Activated CD4-positive, alpha-beta T cell treated with anti-CD3 and anti-CD28 coated beads, Interleukin-2, amount 50 U/mL, for 48 hours (primary cell): ENCODE measurements around the gene HK1.
A peak's percentile ranks its signal among the peaks of the same experiment; 100 is the strongest.

ENCODE experiments used
- DNase-seq, 2 experiments: peaks; one replicate each; pipeline ENCODE4 v3.0.0-alpha.2; 2020

Gene HK1

DNA sequence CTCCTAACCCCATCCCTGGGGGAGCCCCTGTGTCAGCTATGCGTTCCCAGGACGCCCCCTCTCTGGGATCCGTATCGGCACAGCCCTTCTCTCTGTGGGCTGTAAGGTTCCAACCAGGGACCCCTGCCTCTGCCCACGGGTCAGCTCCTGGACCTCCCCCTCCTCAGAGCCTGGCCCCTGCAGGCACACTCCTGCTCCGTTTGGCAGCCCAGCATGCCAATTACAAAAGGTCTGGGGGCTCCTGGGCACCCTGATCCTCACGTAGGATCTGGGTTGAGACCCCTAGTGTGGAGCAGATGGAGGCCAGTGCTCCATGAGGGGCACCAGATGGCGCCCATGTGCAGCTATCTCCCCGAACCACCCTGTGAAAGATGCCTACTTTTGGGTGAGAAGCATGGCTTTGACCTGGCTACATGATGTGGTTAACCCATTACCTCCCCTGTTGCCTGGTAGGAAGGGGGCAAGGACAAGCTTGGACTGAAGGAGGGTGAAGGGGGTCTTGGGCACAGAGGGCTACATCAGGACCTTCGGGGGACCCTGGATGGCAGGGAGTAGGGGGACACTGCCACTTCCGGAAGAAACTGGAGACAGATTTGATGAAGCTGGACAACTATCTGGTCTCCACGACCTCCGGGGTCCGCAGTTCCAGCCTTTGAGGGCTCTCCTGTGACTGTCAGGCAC lies 129.5 kb downstream of the HK1 start:
- peak in 1 of 2 experiments; percentile 26 for DNase-seq

DNA sequence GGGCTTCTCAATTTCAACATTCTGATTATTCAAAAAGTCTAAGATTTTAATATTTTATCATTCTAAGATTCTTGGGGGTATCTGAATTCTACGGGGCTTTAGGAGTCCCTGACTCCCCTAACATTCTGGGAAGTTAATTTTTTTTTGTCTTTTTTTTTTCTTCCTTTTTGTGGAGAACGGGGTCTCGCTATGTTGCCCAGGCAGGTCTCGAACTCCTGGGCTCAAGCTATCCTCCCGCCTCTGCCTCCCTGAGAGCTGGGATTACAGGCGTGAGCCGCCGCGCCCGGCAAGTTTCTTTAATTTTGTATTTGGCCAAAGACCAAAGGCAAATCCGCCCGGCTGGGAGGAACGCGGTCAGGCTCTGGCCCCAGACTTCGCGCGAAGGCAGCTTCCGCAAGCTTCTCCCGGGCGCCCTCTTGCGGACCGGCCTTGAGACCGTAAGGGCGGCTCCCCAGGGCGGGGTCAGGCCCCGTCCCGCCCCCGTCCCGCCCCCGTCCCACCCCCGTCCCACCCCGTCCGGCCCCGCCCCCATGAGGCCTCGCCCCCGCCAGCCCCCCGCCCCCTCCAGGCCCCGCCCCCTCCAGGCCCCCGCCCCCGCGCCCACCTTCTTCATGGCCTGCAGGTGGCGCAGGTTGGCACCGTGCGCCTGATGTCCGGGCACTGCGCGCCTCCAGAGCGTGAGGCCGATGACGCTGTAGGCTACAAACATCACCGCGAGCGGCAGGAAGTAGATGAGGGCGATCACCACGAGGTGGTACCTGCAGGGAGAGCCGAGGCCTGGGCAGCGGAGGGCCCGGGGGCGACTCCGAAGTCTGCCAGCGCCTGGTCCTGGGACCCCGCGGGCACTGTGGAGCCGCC lies 130.3 kb downstream of the HK1 start:
- DNase-seq = peak; percentile 88 to 90

DNA sequence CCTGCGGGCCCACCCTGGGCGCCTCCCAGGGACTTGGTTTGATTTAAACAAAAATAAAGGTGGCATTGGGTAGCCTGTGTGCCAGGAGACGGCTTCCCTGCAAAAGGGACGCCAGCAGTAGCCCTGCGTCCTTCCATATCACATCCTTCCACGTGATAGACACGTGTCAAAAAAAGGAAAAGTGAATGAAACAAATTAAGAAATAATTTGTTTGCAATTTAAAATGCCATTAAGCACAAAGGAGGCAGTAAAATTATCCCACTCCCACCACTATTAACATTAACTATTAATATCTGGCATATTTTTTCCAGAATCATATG lies 130.8 kb downstream of the HK1 start:
- no peak for DNase-seq

DNA sequence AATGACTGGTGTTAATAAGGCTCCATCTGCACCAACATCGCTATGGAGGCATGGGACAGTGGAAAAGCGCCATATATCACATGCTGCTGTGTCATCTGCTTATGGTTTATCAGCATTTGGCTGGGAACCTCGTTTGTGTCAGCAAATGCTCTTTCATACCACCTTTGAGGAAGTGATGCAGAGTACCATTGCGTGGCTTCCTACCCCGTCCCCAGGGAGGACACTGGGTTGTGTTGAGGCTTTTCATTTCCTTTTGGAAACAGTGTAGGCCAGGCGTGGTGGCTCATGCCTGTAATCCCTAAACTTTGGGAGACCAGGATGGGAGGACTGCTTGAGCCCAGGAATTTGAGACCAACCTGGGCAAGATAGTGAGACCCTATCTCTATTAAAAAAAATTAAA lies 131.7 kb downstream of the HK1 start:
- DNase-seq = no peak

DNA sequence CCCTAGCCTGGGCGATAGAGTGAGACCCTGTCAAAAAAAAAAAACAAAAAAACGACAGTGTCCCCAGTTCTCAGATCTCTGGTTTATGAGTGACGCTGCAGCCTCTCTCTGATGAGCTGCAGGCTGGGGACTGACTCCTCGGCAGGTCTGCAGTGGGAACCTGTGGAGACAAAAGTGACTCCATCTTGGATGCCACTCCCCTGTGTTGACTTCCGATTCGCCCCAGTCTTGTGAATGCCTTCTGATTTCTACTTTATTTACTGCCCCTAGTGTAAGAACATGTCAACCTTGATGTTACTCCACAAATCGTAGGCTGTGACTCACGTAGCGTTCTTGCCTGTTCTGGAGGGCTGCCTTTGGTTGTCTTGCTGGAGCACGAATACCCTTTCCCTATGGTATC lies 132.2 kb downstream of the HK1 start:
- DNase-seq = no peak

DNA sequence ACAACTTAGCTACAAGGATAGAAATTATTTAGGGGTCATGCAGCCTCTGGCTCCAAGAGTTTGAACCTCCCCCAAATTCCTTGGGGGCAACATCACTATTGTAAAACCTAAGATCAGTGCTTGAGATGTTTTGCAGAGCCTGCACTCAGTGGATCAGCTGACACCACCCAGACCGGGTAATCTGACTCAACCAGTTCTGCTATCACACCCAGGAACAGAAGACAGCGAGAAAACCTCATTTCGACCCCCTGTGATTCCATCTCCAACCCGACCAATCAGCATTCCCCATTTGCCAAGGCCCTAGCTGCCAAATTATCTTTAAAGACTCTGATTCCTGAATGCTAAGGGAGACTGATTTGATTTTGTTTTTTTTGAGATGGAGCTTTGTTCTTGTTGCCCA lies 133.2 kb downstream of the HK1 start:
- no peak for DNase-seq

DNA sequence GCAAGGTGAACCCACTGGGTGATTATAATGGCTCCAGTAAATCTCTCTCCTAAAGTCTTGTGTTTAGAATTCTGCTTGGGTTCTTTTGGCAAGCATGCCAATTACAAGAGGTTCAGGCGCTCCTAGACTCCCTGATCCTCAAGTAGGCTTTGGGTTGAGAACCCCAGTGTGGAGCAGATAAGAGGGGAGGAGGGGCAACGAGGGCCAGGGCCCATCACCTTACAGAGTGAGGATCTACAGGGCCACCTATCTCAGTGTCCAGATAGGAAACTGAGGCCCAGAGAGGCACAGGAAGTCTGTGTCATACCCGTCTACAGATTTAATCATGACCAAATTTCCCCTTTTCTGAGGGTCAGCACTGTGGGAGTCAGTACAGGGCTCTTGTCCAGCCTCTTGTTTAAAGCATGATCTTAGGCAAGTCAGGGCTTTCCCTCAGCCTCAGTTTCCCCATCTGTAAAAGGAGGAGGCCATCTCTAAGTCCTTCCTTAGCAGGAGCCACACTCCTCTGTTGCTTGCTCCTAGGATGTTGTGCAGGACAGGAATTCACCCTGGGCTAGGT lies 134.0 kb downstream of the HK1 start:
- no peak for DNase-seq

DNA sequence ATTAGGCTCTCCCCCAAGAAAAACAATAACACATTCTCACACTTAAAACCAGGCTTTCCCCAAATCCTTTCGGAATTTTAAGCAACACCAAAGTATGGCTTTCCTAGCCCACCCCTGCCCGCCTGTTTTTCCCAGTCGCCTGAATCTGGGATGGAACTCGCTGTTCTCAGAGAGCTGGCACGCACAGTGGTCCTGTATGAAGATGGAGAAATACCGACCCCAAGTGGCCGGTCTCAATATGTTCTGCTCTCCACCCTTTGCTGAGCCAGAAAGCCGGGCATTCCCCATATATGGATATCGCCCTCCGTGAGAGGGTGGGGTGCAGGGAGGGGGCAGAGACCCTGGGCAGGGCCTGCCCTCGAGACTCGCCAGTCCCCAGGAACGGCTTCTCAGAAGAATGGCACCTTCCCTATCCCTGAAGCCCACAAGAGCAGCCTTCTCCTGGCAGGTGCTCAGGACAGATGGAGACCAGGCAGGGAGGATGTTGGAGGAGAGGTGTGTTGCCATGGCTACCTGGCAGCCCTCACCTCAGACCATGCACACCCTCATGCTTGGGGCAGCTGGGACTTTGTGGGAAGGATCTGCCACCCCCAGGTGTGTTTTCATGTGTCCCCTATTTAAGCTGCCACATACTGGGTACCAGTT lies 135.0 kb downstream of the HK1 start:
- peak in 1 of 2 experiments; percentile 37 for DNase-seq

DNA sequence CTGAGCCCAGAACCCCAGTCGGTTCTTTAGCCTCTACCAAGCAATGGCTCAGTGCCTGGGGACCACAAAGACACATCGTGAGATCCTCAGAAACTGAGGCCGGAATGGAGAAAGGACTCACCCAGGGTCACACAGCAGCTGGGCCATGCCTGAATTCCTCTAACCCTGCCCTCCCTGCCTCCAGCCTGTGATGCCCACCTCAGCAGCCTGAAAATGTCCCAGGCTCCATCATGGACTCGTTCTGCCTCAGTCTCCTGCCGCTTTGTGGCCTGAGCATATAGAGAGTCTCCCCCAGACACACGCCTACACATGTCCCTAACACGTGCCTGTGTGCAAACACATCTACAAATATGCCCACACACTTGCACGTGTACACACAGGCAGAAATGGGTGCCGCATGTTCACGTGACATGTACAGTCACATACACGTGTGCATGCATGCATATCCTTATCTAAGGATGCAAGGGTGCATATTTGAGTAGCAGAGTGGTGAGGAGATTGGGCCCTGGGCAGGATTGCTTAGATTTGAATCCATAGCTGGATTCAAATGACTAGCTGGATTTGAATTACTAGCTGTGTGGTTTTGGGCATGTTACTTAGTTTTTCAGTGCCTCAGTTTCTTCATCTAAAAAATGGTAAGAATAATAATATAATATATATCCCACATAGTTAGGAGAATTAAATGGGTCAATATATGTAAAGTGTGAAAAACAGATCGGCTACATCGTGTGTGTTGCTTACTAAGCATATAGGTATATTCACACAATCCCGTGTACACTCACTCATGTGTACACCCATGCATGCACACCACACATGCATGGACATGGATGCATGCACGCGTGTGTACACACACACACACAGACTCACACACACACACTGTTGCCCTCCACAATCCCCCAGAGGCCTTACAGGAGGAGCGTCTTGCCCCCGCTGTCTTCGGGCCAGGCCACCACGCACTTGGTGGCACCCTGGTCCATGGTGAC lies 136.0 kb downstream of the HK1 start:
- DNase-seq = no peak

DNA sequence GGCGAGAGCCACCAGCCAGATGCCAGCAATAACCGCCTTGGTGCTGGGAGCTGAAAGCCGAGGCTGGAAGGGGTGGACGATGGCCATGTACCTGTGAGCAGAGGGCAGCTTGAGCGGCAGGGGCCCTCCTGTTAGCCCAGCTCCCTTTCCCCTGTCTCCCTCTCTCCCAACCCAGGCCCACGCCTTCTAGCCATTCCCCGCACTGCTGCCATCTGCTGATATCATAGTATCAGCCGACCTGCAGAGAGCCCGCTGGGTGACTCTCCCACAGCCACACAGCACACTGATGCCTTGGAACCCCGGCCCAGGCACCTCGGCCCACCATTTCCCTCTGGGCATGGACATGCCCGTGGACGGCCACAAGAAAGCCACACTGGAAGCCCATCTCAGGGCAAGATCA lies 136.8 kb downstream of the HK1 start:
- DNase-seq = no peak

DNA sequence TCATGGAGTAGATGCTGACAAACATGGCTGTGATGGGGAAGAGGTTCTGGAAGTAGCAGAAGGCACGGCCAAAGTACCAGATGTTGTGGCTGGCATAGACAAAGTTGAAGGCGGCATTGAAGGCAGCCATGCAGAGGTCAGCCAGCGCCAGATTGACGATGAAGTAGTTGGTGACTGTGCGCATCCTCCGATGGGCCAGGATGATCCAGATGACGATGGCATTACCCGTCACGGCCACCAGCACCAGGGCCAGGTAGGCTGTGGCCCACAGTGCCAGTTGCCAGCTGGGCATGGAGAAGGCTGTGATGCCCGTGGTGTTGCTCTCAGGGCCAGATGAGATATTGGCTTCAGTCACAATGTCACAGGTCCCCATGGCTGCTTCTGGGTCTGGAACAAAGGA lies 137.7 kb downstream of the HK1 start:
- DNase-seq = no peak

DNA sequence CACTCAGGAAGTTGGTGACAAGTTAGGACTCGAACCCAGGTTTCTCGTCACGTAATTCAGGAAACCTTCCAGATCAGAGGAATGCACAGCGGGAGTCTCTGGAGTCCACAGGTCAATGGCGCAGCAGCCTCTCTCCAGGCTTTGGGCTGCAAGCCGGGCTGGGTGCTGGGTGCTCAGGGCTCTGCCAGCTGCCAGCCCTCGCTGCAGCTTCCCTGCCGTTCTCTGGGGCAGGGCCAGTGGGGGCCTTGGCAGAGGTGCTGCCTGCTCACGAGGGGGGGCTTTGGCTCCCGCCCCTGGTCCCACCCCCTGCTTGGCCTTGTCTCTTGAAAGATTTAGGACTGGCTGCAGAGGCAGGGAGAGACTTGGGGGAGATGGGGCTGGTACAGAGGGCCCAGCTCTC lies 138.4 kb downstream of the HK1 start, which contains the start of gene TACR2:
TACR2 (minus strand) TSS at position 224 of the 400 bp plus-strand sequence. CDS start 595 bp downstream, outside the sequence.
- DNase-seq = no peak

DNA sequence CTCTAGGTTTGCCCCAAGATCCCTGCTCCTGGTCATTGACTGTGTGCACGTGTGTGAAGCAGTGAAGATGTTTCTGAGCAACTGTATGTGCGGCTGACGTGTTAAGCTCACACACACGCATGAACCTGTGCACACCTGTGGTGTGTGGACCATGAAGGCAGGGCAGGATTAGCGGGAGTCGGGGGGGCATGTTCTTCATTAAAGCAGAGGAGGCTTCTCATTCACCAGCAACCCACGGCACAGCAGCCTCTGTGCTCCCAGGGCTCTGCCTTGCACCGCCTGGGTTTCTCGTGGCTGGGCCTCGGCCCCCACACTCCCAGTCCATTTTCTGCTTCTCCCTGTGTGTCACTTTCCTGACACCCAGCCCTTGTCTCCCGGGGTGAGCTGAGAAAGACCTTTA lies 139.2 kb downstream of the HK1 start:
- no peak for DNase-seq

DNA sequence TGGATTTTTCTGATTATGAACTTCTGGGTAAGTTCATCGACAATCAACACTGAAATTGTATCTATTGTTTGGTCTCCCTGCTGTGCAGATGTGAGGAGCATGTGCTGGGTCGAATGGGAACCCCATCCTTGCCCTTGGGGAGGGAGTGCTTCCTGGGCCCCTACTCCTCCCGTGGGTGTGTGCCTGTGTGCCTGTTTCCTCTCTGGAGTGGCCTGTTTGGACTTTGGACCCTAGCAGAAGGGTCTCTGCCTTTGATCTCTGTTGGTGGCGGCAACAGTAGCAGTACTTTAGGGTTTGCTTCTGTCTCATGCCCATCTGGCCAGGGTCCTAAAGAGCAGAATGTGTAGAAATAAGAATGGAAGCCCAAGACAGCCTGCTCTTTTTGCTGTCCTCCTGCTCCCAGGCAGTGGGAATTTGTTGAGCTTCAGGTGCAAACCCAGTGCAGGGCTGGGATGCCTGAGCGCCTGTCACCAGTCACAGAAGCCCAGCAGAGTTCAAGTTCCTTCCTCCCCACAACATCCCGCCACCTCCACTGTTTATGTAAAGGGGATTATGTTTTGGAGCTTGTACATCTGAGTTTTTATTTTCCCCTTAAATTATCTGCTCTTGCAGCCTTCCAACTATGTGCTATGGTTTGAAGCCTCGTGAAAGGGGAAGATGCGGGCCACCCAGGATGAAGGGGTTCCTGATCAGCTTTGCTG lies 139.9 kb downstream of the HK1 start:
- DNase-seq = no peak

DNA sequence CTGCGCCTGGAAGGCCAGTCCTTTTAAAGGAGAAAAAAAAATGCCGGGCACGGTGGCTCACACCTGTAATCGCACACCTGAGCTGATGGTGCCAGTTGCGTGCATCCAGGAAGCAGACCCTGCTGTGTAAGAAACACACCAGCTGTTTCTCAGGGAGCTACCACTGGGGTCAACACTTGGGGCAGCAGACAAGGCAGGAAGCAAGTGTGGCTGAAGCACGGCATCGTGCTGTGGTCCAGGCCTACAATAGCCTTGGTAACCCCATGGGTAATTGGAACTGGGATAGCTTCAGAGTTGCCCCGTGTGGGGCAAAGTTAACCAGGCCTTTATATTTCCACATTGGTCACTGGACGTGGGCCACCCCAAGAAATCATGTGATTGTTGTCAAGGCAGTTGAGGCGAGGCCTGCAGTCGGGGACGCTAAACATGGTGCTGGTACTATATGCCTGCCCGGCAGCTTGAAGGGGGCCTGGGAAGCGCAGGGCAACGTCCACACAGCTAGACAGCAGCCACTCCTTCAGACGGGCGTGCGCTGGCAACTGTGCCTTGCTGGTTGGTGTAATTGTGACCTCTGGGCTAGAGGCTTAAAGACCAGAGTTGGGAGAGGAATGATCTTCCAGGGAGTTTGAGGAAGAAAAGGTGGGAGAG lies 140.9 kb downstream of the HK1 start:
- DNase-seq = no peak

DNA sequence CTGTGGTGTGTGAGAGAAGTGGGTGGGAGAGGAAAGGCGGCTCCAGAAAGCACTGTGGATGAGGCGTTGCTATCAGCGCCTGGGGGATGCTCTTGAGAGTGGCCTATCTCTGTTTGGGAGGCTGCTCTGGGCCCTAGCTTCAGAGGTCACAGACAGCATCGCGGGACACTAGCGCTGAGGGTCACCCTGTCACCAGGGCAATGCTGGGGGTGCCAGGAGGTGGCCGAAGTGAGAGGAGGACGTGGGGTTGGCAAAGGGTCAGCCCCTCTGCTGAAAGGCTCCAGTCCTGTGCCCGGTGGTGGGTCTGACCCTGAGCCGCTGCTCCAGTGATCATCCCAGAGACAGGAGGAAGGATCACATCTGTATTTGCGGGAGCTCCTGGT lies 141.4 kb downstream of the HK1 start:
- no peak for DNase-seq

DNA sequence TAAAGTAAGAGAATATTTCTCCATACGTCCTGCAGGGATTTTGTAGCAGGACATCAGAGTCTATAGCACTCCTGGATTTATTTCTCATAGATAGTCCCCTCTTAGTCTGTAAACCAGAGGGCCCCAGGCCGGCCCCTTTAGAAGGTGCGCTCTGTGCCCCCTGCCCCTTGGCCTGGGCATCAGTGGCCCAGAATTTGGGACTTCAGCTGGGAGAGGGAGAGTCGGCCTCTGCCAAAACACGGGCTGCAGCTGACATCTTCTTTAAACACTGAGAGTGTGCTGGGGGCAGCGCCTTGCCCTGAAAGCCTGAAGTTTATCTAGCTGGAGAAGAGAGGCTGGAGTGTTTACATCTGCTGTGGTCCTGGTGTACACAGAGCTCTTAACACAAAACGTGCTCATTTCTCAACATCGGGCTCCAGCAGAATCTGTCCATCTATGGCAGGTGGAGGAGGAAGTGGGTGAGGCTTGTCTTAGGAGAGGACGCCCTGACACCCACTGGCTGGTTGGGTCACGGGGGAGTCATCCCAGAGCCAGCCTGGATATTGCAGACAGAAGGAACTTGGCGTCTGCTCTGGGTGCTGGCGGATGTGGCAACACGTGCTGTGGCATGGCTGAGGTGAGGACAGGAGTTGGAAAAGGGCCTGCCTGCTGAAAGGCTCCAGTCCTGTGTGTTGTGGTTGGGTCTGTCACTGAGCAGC lies 143.5 kb downstream of the HK1 start:
- DNase-seq = no peak

DNA sequence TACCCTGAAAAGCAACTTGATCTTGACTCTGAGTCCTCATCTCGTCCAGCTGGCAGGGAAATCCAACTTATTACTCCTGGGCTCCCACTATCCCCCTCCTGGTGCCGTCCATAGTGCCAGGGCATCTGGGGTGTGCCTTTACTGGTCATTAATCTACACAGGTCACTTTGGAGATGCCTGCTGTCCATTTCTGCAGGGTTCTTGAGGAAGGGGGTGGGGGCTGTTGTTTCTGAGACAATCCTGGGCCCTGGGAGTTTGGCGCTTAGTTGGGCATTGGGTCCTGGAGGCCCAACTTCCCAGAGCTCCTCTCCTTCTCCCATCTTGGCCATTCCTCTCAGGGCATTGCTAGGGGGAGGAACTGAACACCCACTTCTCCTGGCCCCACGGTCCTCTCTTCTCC lies 144.4 kb downstream of the HK1 start:
- DNase-seq = no peak

DNA sequence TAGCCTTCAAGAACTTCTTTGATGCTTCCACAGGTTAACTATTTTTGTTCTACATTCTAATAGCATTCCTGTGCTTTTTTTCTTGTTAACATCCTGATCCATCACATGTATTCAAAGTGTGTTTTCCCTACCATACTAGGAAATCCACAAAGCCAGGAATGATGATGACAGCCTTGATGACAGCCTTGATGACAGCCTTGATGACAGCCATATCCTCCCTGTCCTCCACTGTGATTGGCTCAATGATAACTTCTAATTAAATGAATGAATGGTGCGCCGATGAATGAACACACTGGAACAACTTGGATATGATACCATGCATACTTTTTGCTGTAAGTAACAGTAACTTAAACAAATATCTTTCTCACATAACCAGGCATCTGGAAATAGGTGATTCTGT lies 146.7 kb downstream of the HK1 start:
- no peak for DNase-seq

DNA sequence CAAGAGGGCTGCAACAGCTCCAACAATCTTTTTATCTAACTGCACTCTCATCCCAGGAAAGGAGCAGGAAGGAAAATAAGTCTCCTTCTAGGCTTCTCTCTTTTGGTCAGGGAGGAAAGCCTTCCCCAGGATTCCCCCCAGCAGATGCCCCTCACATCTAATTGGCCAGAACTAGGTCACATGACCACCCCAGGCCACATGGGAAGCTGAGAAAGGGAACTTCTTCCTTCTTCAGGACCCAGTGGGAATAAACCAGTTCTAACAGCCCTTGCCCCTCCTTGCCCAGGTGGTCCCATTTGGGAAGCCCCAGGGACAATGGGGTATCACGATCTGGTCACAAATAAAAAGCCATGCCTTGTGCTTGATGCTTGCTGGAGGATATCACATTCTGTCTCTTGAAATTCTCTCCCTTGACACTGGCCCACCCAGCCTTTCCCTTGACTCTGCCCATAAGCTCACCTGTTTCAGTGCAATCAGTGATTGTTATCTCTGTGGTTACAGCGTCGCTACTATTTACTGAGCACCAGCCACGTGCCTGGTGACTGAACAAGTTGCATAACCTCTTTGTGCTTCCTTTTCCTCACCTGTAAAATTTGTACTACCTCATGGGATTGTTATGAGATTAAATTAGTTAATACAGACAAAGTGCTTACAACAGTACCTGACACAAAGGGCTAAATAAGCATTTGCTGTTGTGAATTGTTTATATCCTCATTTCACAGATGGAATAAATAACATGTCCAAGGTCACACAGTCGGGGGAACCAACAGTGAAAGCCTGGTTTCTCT lies 147.4 kb downstream of the HK1 start:
- DNase-seq = no peak
